ENCODE results near the gene KCTD20. TPM values are rescaled to one million over a fixed set of nuclear protein-coding genes. Genes with fewer than 3 reads are reported as not detected.

The KCTD20 gene
- total and polyA plus RNA-seq, 10 of the 15 experiments (the other 5 are each of a cell fraction or from before 2014, with no cell fraction given) = 18.1 to 77.0 (median 50.5) TPM

DNA sequence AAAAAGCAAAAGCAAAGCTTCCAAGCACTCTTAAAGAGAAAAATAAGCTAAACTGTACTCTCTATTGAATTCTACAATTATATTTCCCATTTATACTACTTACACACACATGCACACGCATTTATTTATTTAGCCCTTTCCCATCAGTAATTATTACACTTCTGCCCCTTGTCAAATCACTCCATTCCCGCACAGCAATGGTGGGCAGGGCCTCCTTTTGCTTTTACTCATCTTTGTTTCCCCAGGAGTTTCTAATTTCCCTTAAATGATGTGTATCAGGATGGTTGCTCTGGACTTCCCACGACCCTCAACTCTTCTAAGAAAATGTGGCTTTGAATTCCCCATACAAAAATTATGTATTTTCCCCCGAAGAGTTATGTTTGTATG, 20.1 kb upstream of the KCTD20 start:
- in situ Hi-C loops (cut with MboI) (no loop called here), intact Hi-C loops (cut with micrococcal nuclease; ENCODE audit: unreplicated experiment) (loop anchor here (1.0 to 5.0 kb wide), 5 partner anchors 19 to 336 kb away; partner anchors contain the start of gene SRSF3)
- Histone ChIP-seq H3K9ac (ENCODE audit: control insufficient read depth, insufficient read depth, low read length) (peak overlapping the region; percentile 81), H3K9me3 (replicated peaks; ENCODE audit: control insufficient read depth, insufficient read depth, low read length) (no peaks in the 10 kb centered on the region), H4K20me1 (ENCODE audit: control insufficient read depth, insufficient read depth) (no peaks in the 10 kb centered on the region), H3K4me2 (ENCODE audit: control insufficient read depth, insufficient read depth) (peak overlapping the region; percentile 94), H3K27ac (ENCODE audit: control insufficient read depth, insufficient read depth) (peak overlapping the region; percentile 81), H3K79me2 (ENCODE audit: control insufficient read depth, insufficient read depth, low read length) (no peaks in the 10 kb centered on the region), H3K4me3 (peak overlapping the region; percentile 69), H3K36me3 (ENCODE audit: control insufficient read depth in 2 of 2, insufficient read depth in 2 of 2, low read length in 1 of 2) (no peaks in the 10 kb centered on the region), H3K27me3 (replicated peaks in 1 of 2; ENCODE audit: control insufficient read depth in 2 of 2, insufficient read depth in 2 of 2, low read length in 1 of 2) (no peaks in the 10 kb centered on the region), H3K4me1 (ENCODE audit: control insufficient read depth, insufficient read depth, low read length) (peaks cover 8% of the 10 kb centered on the region), H2AFZ (ENCODE audit: control insufficient read depth, low read depth, low read length) (peak overlapping the region; percentile 96)
- no TSS peak for BruUV-seq (replicated peaks)
- POLR2A ChIA-PET = interaction anchor here (0.6 to 1.8 kb wide), 10 partner anchors 9 to 181 kb away, joined by 3 to 10 read pairs (median 4); no protein-coding TSS in a partner anchor
- ATAC-seq = peak; percentile 7; the same call in 2 of the 3 replicates
- no peak for TF ChIP-seq NFIC (IDR thresholded peaks at IDR 0.05; ENCODE audit: low read depth, low read length)
- TF ChIP-seq EGR1 (IDR thresholded peaks at IDR 0.05; ENCODE audit: borderline replicate concordance in 1 of 2, low read depth in 2 of 2, low read length in 2 of 2) = no peak
- TF ChIP-seq ZNF384 (IDR thresholded peaks at IDR 0.05; ENCODE audit: borderline replicate concordance, low read depth, low read length) = no peak
- TF ChIP-seq, protein P1, sequence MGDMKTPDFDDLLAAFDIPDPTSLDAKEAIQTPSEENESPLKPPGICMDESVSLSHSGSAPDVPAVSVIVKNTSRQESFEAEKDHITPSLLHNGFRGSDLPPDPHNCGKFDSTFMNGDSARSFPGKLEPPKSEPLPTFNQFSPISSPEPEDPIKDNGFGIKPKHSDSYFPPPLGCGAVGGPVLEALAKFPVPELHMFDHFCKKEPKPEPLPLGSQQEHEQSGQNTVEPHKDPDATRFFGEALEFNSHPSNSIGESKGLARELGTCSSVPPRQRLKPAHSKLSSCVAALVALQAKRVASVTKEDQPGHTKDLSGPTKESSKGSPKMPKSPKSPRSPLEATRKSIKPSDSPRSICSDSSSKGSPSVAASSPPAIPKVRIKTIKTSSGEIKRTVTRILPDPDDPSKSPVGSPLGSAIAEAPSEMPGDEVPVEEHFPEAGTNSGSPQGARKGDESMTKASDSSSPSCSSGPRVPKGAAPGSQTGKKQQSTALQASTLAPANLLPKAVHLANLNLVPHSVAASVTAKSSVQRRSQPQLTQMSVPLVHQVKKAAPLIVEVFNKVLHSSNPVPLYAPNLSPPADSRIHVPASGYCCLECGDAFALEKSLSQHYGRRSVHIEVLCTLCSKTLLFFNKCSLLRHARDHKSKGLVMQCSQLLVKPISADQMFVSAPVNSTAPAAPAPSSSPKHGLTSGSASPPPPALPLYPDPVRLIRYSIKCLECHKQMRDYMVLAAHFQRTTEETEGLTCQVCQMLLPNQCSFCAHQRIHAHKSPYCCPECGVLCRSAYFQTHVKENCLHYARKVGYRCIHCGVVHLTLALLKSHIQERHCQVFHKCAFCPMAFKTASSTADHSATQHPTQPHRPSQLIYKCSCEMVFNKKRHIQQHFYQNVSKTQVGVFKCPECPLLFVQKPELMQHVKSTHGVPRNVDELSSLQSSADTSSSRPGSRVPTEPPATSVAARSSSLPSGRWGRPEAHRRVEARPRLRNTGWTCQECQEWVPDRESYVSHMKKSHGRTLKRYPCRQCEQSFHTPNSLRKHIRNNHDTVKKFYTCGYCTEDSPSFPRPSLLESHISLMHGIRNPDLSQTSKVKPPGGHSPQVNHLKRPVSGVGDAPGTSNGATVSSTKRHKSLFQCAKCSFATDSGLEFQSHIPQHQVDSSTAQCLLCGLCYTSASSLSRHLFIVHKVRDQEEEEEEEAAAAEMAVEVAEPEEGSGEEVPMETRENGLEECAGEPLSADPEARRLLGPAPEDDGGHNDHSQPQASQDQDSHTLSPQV (IDR thresholded peaks at IDR 0.05) = no peak
- no peak for TF ChIP-seq NR2F1 (conservative IDR thresholded peaks at IDR 0.05)
- no peak for TF ChIP-seq CTCF (IDR thresholded peaks at IDR 0.05 in 2 of 3, conservative IDR thresholded peaks at IDR 0.05 in 1 of 3; ENCODE audit: control insufficient read depth in 2 of 3, extremely low read depth in 1 of 3, insufficient read depth in 1 of 3, low read depth in 3 of 3, low read length in 3 of 3)
- TF ChIP-seq SUZ12 (IDR thresholded peaks at IDR 0.05; ENCODE audit: unreplicated experiment) = no peak
- TF ChIP-seq MTA2 (IDR thresholded peaks at IDR 0.05; ENCODE audit: low read depth) = 0 out of 2 replicates have a peak, but pooled peaks have one; percentile 15
- TF ChIP-seq YBX1 (IDR thresholded peaks at IDR 0.05) = no peak
- TF ChIP-seq, protein P2, sequence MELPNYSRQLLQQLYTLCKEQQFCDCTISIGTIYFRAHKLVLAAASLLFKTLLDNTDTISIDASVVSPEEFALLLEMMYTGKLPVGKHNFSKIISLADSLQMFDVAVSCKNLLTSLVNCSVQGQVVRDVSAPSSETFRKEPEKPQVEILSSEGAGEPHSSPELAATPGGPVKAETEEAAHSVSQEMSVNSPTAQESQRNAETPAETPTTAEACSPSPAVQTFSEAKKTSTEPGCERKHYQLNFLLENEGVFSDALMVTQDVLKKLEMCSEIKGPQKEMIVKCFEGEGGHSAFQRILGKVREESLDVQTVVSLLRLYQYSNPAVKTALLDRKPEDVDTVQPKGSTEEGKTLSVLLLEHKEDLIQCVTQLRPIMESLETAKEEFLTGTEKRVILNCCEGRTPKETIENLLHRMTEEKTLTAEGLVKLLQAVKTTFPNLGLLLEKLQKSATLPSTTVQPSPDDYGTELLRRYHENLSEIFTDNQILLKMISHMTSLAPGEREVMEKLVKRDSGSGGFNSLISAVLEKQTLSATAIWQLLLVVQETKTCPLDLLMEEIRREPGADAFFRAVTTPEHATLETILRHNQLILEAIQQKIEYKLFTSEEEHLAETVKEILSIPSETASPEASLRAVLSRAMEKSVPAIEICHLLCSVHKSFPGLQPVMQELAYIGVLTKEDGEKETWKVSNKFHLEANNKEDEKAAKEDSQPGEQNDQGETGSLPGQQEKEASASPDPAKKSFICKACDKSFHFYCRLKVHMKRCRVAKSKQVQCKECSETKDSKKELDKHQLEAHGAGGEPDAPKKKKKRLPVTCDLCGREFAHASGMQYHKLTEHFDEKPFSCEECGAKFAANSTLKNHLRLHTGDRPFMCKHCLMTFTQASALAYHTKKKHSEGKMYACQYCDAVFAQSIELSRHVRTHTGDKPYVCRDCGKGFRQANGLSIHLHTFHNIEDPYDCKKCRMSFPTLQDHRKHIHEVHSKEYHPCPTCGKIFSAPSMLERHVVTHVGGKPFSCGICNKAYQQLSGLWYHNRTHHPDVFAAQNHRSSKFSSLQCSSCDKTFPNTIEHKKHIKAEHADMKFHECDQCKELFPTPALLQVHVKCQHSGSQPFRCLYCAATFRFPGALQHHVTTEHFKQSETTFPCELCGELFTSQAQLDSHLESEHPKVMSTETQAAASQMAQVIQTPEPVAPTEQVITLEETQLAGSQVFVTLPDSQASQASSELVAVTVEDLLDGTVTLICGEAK (IDR thresholded peaks at IDR 0.05; ENCODE audit: borderline replicate concordance) = peak; percentile 52; the same call in 1 of the 2 replicates
- no peak for TF ChIP-seq MTA3 (IDR thresholded peaks at IDR 0.05; ENCODE audit: borderline replicate concordance, low read length)
- TF ChIP-seq NRF1 (conservative IDR thresholded peaks at IDR 0.05; ENCODE audit: low read depth, low read length) = no peak
- 0 out of 2 replicates have a peak, but pooled peaks have one; percentile 19 for TF ChIP-seq ATF7 (IDR thresholded peaks at IDR 0.05; ENCODE audit: low read depth)
- CTCF ChIA-PET = interaction anchor here (0.6 to 3.8 kb wide), 22 partner anchors 9 to 360 kb away, joined by 3 to 24 read pairs (median 4); partner anchors contain the start of genes KCTD20 and PXT1
- SMC1A ChIA-PET (ENCODE audit: uncharacterized antibody, unreplicated experiment) = interaction anchor here (0.8 to 2.1 kb wide), 12 partner anchors 10 to 193 kb away, joined by 3 to 8 read pairs (median 6); no protein-coding TSS in a partner anchor
- RAD21 ChIA-PET (ENCODE audit: unreplicated experiment) = interaction anchor here (0.8 to 2.2 kb wide), 18 partner anchors 9 to 338 kb away, joined by 3 to 16 read pairs (median 4); no protein-coding TSS in a partner anchor
- no peak for DNase-seq (ENCODE audit: low read depth, low spot score)
- 0% methylated on average over 4 of the region's 4 CpGs for WGBS (ENCODE audit: insufficient coverage, insufficient replicate concordance, low lambda C conversion rate, missing lambda C conversion rate)
- FAIRE-seq = no peak
